ENCODE measurements around the gene ZNF580.

Gene ZNF580

GRCh38 chr19:55663846-55664536 is 23.2 kb downstream of the ZNF580 start:
- no peak for DNase-seq

- DNase-seq: no peak
These were observed 25.7 kb downstream of the ZNF580 start for GRCh38 chr19:55666343-55667005.

- DNase-seq: no peak
These were observed 26.2 kb downstream of the ZNF580 start for GRCh38 chr19:55667006-55667381.

GRCh38 chr19:55667511-55667910 is 26.7 kb downstream of the ZNF580 start:
- no peak for DNase-seq

- no peak for DNase-seq
These were observed 27.2 kb downstream of the ZNF580 start for GRCh38 chr19:55667958-55668357.

- DNase-seq: no peak
These were observed 28.0 kb downstream of the ZNF580 start for GRCh38 chr19:55668603-55669348.

GRCh38 chr19:55669418-55670279 is 28.8 kb downstream of the ZNF580 start:
- DNase-seq: no peak

- no peak for DNase-seq
These were observed 29.7 kb downstream of the ZNF580 start for GRCh38 chr19:55670280-55671053.

- no peak for DNase-seq
These were observed 30.2 kb downstream of the ZNF580 start for GRCh38 chr19:55671054-55671378.

GRCh38 chr19:55672418-55672817 is 31.6 kb downstream of the ZNF580 start:
- no peak for DNase-seq

GRCh38 chr19:55673465-55673864 is 32.7 kb downstream of the ZNF580 start:
- DNase-seq: no peak

GRCh38 chr19:55673889-55674288 is 33.1 kb downstream of the ZNF580 start:
- no peak for DNase-seq

- no peak for DNase-seq
These were observed 33.6 kb downstream of the ZNF580 start for GRCh38 chr19:55674459-55674840.

- peak; percentile 97 for DNase-seq
These were observed 34.2 kb downstream of the ZNF580 start, which contains the start of gene EPN1 for GRCh38 chr19:55674841-55675660. Gene EPN1 (plus strand): TSS chr19:55675226. CDS start chr19:55678628, 3,402 bp downstream.

- DNase-seq: no peak
These were observed 35.0 kb downstream of the ZNF580 start for GRCh38 chr19:55675661-55676354.

- DNase-seq: no peak
These were observed 35.6 kb downstream of the ZNF580 start for GRCh38 chr19:55676383-55676782.

- DNase-seq: no peak
These were observed 36.2 kb downstream of the ZNF580 start for GRCh38 chr19:55676889-55677505.

- no peak for DNase-seq
These were observed 36.8 kb downstream of the ZNF580 start for GRCh38 chr19:55677572-55678028.

- no peak for DNase-seq
These were observed 37.4 kb downstream of the ZNF580 start for GRCh38 chr19:55678121-55678671.

All from fibroblast of skin of abdomen (primary cell).